ENCODE measurements around the gene PCDHGB2.
"Not testable (repeated sequence)": the region's sequence is repeated elsewhere in the genome, so short reads cannot be mapped to it uniquely, and the experiment has no call there.

Gene PCDHGB2

GRCh38 chr5:141387557-141388311, 27.9 kb downstream of the PCDHGB2 start, which contains the start of gene PCDHGB4:
Gene PCDHGB4, plus strand, starts transcription at chr5:141387698. Its CDS starts 187 bp downstream, at chr5:141387885.
- peak; percentile 22 for DNase-seq

DNA sequence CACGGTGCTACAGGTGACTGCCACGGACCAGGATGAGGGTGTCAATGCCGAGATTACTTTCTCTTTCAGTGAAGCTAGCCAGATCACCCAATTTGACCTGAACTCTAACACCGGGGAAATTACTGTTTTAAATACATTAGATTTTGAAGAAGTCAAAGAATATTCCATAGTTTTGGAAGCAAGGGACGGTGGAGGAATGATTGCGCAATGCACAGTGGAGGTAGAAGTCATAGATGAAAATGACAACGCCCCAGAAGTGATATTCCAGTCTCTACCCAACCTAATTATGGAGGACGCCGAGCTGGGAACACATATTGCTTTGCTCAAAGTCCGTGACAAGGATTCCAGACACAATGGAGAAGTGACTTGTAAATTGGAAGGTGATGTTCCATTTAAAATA, 28.9 kb downstream of the PCDHGB2 start:
- DNase-seq: no peak

DNA sequence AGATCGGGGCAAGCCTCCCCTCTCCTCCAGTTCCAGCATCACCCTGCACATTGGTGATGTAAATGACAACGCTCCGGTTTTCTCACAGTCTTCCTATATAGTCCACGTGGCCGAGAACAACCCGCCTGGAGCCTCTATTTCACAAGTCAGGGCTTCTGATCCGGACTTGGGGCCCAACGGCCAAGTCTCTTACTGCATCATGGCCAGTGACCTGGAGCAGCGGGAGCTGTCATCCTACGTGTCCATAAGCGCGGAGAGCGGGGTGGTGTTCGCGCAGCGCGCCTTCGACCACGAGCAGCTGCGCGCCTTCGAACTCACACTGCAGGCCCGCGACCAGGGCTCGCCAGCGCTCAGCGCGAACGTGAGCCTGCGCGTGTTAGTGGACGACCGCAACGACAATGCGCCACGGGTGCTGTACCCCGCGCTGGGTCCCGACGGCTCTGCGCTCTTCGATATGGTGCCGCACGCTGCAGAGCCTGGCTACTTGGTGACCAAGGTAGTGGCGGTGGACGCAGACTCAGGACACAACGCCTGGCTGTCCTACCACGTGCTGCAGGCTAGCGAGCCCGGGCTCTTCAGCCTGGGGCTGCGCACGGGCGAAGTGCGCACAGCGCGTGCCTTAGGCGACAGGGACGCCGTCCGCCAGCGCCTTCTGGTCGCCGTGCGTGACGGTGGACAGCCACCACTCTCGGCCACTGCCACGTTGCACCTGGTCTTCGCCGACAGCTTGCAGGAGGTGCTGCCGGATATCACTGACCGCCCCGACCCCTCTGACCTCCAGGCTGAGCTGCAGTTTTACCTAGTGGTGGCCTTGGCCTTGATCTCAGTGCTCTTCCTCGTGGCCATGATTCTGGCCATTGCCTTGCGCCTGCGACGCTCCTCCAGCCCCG, 29.6 kb downstream of the PCDHGB2 start:
- no peak for DNase-seq

DNA sequence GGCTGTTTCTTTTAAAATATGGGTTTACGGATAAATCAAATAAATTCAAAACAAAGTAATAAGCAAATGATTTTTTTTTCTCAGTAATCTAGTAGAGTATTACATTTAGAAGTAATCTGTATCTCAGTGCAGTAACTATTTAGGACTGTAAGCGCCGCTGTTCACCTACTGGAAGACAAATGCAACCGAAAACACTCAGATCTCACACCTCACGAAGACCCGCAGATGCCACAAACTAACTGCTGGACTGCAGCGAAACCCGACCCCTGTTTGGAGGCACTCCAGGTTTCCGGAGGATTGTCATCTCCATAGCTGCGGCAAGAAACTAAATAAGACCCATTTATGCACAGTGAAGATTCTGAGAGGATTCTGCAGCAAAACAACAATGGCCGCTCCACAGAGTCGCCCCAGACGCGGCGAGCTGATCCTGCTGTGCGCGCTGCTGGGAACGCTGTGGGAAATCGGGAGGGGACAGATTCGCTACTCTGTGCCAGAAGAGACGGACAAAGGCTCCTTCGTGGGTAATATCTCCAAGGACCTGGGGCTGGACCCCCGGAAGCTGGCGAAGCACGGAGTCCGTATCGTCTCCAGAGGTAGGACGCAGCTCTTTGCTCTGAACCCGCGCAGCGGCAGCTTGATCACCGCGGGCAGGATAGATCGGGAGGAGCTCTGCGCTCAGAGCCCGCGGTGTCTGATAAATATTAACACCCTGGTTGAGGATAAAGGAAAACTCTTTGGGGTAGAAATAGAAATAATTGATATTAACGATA, 32.8 kb downstream of the PCDHGB2 start, which contains the start of gene PCDHGA8:
Gene PCDHGA8 (plus strand): TSS at position 205 of the 770 bp plus-strand sequence. CDS start 181 bp downstream, at position 386.
- no peak for DNase-seq

DNA sequence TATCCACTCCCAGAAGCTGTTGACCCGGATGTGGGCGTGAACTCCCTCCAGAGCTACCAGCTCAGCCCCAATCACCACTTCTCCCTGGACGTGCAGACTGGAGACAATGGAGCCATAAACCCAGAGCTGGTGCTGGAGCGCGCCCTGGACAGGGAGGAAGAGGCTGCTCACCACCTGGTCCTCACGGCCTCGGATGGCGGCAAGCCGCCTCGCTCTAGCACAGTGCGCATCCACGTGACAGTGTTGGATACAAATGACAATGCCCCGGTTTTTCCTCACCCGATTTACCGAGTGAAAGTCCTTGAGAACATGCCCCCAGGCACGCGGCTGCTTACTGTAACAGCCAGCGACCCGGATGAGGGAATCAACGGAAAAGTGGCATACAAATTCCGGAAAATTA, 33.5 kb downstream of the PCDHGB2 start:
- no peak for DNase-seq

- DNase-seq: not testable (repeated sequence)
These were observed 34.8 kb downstream of the PCDHGB2 start for GRCh38 chr5:141394401-141395187.

GRCh38 chr5:141397756-141398551, 38.2 kb downstream of the PCDHGB2 start, which contains the start of gene PCDHGB5:
Gene PCDHGB5, plus strand, starts transcription at chr5:141397947. Its CDS starts 181 bp downstream, at chr5:141398128.
- DNase-seq: peak; percentile 43

DNA sequence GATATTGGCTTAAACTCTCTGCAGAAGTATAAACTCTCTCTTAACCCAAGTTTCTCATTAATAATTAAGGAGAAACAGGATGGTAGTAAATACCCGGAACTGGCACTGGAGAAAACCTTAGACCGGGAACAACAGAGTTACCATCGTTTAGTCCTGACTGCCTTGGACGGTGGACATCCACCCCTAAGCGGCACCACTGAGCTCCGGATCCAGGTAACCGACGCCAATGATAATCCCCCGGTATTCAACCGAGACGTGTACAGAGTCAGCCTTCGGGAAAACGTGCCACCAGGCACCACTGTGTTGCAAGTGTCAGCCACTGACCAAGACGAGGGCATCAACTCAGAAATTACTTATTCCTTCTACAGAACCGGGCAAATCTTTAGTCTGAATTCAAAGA, 38.8 kb downstream of the PCDHGB2 start:
- no peak for DNase-seq

GRCh38 chr5:141399555-141400258, 39.9 kb downstream of the PCDHGB2 start:
- DNase-seq: no peak

GRCh38 chr5:141402553-141403243, 42.9 kb downstream of the PCDHGB2 start, which contains the start of gene PCDHGA9:
Gene PCDHGA9, plus strand, starts transcription at chr5:141402778. Its CDS starts 175 bp downstream, at chr5:141402953.
- DNase-seq: peak; percentile 39

DNA sequence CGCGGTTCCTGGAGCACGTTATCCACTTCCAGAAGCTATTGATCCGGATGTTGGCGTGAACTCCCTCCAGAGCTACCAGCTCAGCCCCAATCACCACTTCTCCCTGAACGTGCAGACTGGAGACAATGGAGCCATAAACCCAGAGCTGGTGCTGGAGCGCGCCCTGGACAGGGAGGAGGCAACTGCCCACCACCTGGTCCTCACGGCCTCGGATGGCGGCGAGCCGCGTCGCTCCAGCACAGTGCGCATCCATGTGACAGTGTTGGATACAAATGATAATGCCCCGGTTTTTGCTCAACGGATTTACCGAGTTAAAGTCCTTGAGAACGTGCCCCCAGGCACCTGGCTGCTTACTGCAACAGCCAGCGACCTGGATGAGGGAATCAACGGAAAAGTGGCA, 43.6 kb downstream of the PCDHGB2 start:
- DNase-seq: no peak

- peak; percentile 52 for DNase-seq
These were observed 48.2 kb downstream of the PCDHGB2 start, which contains the start of gene PCDHGB6 for GRCh38 chr5:141407790-141408505. Gene PCDHGB6, plus strand, starts transcription at chr5:141408021. Its CDS starts 182 bp downstream, at chr5:141408203.

DNA sequence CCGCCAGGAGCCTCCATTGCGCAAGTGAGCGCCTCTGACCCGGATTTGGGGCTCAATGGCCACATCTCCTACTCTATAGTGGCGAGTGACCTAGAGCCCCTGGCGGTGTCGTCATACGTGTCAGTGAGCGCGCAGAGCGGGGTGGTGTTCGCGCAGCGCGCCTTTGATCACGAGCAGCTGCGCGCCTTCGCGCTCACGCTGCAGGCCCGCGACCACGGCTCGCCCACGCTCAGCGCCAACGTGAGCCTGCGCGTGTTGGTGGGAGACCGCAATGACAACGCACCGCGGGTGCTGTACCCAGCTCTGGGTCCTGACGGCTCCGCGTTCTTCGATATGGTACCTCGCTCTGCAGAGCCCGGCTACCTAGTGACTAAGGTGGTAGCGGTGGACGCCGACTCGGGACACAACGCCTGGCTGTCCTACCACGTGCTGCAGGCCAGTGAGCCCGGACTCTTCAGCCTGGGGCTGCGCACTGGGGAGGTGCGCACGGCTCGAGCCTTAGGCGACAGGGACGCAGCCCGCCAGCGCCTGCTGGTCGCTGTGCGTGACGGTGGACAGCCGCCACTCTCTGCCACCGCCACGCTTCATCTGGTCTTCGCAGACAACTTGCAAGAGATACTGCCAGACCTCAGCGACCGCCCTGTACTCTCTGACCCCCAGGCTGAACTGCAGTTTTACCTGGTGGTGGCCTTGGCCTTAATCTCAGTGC, 50.0 kb downstream of the PCDHGB2 start:
- DNase-seq: no peak

GRCh38 chr5:141411575-141411974, 51.8 kb downstream of the PCDHGB2 start:
- no peak for DNase-seq

All from inflammatory macrophage treated with lipopolysaccharide for 4 hours (primary cell).